ACHN (cell line): ENCODE measurements around the gene DOHH.
"Not testable (repeated sequence)": the region's sequence is repeated elsewhere in the genome, so short reads cannot be mapped to it uniquely, and the experiment has no call there.

Experiments used
- DNase-seq: peaks from one replicate; pipeline ENCODE4 v3.0.0-alpha.2; 2015
- in situ Hi-C: cut with HindIII; loops from 2 replicates; pipeline ENCODE4 v1.10.0; 2017; ENCODE audit warnings: low sequenced_read_pairs, low pct_ligation_motif_present, low pct_unique_long_range_greater_than_20kb

The DOHH gene

DNA sequence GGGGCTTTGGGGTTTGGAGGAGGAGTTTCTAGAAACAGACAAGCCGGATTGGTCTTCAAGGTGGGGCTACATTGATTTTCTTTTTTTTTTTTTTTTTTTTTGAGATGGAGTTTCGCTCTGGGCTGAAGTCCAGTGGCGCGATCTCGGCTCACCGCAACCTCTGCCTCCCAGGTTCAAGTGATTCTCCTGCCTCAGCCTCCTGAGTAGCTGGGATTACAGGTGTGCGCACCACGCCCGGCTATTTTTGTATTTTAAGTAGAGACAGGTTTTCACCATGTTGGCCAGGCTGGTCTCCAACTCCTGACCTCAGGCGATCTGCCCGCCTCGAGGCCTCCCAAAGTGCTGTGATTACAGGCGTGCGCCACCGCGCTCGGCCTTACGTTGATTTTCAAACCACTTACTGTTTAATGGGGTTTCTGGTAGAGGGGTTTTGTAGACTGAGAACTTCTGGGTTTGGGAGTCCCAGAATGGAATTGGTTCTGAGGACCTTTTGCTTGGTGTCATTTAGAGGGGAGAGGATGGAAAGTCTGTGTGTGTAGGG, 7.7 kb upstream of the DOHH start:
- in situ Hi-C loops, DNase-seq: not testable (repeated sequence)

DNA sequence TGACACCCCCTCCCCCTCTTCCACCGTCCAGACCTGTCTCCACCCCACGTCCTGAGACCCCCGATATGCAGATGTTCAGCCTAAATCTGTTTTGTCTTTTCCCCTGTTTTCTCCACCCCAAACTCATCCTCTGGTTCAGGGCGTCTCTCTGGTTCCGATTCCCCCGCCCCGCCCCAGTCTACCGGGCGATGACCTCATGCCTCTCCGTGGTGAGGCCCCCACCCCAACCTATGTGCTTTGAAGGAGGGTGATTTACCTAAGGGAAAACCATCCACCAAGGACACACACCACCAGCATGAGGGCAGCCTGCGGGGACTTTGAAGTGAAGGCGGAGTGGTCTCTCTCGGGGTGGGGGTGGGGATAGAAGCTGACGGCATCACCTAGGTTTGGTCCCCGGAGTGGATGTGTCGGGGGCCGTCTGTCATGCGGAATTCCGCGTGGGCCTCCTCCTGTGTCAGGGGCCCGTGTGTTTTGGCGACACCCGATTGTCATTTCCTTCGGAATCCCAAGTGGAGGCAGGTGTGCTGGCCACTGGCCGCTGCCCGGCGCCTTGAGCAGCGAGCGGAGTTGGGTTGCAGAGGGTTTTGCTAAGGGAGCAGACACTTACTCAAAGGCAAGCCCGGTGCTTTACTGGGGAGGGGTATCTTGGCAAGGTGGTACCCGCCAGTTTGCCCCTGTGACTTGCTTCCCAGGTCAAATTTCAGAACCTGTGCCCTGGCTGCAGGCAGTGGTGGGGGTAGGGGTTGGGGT, 7.1 kb upstream of the DOHH start:
- in situ Hi-C loops, result no loop called here

DNA sequence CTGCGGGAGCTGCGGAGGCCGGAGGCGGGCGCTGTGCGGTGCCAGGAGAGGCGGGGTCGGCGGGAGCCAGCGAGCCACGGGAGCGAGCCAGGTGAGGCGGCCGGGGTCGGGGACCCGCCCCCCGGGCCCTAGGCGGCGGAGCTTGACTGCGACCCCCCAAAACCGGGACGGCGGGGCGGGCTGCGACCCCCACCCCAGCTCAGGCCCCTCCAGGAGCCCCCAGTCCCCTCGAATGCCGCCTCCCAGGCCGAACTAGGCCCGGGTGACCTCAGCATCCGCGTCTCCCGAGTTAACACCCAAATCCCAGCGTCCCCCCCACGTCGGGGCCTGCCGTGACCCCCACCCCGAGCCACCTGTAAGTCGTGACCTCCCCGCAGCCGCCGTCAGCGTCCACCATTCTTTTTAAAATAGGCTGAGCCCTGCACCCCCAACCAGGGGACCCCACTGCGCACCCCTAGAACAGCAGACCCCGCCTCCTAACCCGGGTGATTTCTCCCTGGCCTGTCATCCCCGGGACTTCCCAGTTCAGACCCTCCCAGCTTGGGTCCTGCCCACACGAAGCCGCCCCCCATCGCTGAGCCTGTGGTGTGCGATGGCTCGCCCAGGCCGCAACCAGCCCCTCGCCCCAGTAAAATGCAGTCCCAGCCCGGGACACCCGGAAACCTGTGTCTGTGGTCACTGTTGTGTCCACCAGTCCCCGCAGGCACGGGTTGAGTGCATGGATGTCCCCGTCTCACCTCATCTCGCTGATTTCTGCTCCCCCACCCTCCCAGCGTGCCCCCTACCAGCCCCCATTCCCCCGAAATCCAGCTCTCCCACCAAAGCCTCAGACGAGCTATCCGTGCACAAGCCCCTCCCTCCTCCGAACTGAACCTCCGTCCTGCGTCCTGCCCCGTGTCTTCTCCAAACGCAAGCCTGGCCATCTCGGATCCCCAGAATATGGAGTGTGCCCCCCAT, 6.2 kb upstream of the DOHH start:
- in situ Hi-C loops, result no loop called here
- DNase-seq, result no peak

More for the DNA sequence above, 7.1 kb upstream of the DOHH start:
- DNase-seq, result no peak

DNA sequence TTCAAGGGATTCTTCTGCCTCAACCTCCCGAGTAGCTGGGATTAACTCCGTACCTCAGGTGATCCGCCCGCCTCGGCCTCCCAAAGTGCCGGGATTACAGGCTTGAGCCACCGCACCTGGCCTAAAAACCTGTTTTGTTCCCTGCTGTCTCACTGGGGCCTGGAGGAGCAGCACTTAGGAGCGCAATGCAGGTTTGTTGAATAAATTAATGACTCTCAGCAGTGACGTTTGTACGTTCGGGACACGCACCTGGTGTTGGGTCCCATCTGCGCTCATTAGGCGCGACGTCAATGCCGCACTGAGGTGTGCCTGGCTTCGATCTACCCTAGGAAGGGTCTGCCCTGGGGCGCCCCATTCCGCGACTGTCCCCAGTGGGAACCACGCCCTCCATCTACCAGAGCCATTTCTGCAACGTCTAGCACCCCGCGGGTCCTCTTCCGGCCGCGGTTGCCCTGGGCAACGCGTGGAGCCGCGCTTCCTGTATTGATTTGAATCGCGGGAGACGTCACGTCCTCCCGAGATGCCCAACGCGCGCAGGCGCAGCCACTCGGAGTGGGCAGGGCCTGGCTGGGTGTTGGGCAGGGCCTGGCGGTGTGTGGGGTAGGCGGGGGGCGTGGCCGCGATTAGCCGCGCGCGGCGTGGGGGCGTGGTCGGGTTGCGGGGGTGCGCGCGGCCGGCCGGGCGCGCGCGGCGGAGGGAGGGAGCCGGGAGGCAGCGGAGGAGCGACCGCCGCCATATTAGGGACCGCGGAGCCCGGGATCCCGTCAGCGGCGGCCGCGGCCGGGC, 5.3 kb upstream of the DOHH start, which contains the start of gene FZR1:
Gene FZR1, plus strand, starts transcription at position 714 of the 786 bp plus-strand sequence. CDS start 16,679 bp downstream, outside the sequence.
- peak; percentile 97 for DNase-seq
- in situ Hi-C loops, result no loop called here

DNA sequence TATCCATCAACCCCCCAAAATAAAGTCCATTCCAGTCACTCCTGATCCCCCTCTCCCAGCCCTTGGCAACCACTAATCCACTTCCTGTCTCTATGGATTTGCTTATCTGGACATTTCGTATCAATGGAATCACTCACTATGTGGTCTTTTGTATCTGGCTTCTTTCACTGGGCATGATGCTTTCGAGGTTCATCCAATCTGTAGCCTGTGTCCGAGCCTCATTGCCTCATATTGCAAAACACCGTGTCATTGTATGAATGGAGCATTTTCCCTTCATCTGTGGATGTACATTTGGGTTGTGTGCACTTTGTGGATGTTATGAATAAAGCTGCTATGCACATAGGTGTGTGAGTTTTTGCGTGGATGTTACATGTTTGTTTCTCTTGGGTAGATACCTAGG, 4.3 kb upstream of the DOHH start:
- DNase-seq, result no peak
- in situ Hi-C loops, result no loop called here

DNA sequence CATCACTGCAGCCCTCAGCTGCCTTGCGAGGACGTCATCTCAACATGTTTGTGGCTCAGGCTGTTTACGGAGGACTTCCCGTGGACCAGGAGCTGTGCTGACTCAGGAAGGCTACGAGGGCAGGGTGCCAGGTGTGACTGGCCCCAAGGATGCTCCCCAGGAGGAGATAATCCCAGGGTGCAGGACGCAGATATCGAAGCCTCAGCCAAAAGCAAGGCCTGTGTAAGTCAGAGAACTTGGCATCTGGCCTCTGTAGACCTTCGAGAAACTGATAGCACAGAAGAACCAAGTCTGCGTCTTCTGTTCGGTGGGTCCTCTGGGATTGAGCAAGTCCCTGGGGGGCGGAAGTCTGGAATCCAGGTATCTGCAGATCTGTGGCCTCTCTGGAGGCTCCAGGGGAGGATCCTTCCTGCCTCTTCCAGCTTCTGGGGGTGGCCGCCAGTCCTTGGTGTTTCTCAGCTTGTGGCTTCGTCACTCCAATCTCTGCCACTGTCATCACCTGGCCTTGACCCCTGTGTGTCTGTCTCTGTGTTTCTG, 2.6 kb upstream of the DOHH start:
- in situ Hi-C loops, result no loop called here
- DNase-seq, result no peak

DNA sequence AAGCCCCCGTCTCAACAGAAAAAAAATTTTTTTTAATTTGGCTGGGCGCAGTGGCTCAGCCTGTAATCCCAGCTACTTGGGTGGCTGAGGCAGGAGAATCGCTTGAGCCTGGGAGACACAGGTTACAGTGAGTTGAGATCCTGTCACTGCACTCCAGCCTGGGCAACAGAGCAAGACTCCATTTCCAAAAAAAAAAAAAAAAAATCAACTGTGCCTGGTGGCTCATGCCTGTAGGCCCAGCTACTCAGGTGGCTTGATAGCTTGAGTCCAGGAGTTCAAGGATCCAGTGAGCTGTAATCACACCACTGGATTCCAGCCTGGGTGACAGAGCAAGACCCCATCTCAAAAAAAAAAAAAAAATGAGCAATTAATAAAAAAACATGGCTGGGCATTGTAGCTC, 1.3 kb upstream of the DOHH start:
- no peak for DNase-seq
- in situ Hi-C loops, result no loop called here

DNA sequence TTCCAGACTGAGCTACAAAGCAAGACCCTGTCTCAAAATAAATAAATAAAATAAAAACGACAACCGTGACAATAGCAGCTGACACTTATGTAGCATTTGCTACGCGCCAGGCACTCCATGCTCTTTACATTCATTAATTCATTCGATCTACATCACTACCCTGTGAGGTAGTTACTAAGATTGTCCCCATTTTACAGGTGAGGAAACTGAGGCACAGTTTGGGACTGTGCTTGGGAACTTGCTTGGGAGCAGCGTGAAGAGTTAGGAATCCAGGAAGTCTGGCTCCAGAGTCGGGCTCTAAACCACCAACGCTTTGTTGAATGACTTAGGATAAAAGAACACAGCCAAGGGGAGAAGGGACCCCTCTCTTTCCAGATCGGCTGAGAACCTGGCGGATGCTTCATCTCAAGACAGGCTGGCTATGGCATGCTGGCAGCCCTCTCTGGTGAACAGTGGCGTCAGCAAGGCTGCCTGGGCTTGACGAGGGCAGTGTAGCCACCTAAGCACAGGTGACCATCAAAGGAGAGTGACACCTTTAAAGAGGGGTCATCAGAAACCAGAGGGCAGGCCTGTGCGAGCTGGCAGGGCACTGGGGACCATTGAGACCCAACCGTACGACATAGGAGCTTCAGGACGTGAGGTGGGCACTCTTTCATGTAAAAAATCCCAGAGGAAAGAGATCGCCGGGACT, 591 bp downstream of the DOHH start:
- in situ Hi-C loops, result no loop called here
- DNase-seq, result no peak

DNA sequence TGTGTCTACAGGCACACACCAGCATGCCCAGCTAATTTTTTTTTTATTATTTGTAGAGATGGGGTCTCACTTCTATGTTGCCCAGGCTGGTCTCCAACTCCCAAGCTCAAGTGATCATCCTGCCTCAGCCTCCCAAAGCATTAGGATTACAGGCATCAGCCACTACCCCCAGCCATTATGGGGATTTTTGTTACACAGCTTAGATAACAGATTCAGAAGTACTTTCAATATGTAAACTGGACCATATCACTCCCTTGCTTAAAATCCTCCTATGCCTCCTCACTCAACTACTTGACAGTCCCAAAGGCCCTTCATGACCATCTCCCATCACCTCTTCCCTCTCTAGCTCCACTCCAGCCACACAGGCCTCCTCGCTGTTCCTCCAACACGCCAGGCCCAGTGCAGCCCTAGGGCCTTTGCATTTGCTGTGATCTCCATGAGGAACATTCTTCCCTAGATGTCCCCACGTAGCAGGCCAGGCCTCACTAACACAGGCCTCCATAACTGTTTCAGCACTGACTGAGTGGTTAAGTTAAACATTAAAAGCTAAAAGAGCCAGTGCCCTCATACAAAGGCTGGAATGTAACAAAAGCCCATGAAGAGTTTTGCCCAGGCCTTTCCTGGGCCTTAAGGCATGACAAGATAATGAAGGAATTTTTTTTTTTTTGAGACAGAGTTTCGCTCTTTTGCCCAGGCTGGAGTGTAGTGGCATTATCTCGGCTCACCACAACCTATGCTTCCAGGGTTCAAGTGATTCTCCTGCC, 2.5 kb downstream of the DOHH start:
- DNase-seq, result peak; percentile 54
- in situ Hi-C loops, result no loop called here

DNA sequence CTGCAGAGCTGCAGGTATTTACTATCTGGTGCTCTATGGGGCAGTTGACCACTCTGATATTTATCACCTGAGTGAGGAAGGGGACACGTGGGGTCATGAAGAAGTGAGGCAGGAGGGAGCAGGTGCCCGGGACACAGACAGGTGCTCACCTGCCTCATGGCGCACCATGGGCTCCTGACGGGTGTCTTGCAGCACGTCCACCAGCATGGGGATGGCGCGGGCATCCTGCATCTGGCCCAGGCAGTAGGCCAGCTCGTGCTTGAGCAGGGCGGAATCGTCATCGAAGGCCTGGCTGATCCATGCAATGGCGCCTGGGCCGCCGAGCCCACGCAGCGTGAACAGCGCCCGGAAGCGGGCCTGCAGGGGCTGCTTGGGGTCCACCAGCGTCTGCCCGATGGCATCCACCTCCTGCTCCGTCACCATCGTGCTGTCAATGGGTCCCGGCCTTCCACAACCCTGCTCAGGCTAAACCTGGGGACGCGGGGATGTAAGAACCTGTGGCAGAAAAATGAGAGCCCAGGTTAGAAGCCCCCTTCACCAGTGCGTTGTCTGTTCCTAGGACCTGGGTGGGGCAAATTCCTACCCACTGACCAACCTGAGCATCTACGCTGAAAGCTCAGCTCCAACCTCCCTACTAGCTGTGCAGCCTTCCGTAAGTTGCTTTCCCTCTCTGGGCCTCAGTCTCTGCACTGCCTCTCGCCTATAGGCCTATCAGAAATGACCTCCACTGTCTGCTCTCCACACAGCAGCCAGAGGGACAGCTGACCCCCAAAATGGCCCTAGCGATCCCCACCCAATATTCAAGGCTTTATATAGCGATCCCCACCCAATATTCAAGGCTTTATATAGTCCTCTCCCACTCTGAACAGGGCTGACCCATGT, 3.8 kb downstream of the DOHH start:
- in situ Hi-C loops, result no loop called here
- no peak for DNase-seq

DNA sequence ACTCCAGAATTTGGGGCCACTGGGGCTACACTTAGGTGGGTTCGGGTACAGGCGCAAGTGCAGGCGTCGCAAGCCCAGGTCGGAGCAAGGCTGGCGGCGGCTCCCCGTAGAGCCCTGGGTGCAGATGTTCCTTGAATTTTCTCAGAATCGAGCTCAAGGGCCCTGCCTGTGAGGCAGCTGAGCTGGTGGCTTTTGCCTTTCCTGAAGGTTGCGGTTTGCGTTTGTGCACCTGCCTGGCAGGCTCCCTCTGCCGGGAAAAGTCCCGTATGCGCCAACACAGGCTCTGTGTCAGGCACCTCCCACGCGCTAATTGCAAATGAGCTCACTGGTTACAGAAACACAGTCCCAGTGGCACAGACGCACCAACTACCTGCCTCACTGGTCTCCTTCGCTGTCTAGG, 5.9 kb downstream of the DOHH start:
- in situ Hi-C loops, result no loop called here
- no peak for DNase-seq

DNA sequence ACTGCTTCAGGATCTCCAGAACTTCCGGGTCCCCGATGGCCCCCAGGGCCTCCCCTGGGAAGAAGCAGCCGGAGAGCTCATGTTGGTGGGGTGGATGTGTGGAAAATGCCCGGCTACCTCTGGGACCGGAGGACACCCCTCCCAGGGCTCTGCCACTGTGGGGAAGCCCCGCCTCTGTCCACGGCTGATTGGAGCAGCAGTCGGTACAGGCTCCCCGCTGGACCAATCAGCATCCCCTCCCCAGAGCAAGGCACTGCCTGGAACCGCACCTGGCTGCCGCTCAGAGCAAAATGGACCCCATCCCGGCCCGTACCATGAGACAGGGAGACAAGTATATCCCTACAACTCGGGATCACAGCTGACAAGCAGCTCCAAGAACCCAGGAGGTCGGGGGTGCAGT, 6.4 kb downstream of the DOHH start:
- no peak for DNase-seq
- in situ Hi-C loops, result no loop called here

DNA sequence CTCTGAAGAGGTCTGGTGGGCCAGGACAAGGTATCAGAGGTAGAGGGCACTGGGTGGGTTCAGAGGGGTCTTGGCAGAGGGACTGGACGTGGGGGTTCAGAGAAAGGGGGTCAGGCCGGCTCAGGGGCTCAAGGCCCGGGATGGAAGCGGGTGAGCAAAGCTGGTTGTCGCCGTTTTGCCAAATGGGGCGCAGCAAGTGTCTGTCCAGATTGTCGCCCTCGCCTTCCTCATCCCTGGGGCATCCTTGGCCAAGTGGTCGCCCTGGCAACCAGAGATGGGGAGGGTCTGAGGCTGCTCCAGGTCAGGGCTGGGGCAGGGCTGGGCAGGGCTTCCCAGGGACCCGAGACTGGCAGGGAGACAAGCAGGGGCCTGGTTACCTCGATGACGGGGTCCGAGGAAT, 6.8 kb downstream of the DOHH start:
- in situ Hi-C loops, result no loop called here
- DNase-seq, result no peak

DNA sequence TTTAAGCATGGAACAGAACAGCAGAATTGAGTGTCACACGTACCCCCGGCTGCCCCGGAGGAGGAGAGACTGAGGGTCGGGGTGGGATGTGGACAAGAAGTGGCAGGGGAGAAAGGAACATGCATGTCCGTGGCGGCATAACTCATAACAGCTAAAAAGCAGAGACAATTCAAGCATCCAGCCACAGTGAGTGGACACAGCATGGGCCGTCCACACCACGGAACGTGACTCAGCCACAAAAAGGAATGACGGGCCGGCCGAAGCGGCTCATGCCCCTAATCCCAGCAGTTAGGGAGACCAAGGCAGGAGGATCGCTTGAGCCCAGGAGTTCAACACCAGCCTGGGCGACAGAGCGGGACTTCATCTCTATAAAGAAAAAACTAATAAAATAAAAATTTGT, 7.6 kb downstream of the DOHH start:
- DNase-seq, result no peak
- in situ Hi-C loops, result no loop called here

DNA sequence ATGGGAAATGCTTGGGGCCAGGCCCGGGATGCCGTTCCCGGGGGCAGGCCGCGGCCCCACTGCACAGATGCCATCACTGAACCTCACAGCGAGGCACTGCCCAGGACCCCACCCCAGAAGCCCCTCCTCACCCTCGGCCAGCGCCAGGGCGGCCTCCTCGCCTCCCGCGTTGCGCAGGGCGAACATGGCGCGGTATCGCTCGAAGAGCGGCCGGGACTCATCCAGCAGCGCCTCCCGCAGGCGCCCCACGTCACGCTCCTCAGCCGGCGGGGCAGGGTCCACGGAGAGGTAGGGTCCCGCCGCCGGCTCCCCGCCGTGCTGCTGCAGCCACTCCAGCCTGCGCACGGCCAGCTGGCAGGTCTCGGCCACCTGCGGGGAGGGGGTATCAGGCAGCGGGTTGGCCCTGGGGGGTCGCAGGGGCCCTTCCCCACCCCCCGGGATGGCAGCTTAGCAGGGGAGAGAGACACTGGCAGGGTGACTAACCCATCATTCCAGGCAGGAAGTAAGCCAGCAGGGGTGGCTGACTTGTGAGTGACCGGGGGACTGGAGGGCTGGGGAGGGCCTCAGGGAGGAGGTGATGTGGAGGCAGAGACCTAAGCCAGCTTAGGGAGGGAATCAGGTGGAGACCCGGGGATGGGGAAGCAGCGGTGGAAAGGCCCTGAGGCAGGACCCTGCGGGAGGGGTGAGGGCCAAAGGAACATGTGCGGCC, 8.2 kb downstream of the DOHH start:
- in situ Hi-C loops, result no loop called here
- DNase-seq, result no peak
